HG03039 (cell line): ENCODE measurements around the gene KLF13.
A peak's percentile ranks its signal among the peaks of the same experiment; 100 is the strongest.

Experiments used
- ATAC-seq: cut with Tn5 transposase; IDR thresholded peaks from one replicate; pipeline ENCODE4 v1.9.1; 2021; ENCODE audit warnings: mild to moderate bottlenecking, moderate library complexity; ENCODE audit not compliant: unreplicated experiment

The KLF13 gene

DNA sequence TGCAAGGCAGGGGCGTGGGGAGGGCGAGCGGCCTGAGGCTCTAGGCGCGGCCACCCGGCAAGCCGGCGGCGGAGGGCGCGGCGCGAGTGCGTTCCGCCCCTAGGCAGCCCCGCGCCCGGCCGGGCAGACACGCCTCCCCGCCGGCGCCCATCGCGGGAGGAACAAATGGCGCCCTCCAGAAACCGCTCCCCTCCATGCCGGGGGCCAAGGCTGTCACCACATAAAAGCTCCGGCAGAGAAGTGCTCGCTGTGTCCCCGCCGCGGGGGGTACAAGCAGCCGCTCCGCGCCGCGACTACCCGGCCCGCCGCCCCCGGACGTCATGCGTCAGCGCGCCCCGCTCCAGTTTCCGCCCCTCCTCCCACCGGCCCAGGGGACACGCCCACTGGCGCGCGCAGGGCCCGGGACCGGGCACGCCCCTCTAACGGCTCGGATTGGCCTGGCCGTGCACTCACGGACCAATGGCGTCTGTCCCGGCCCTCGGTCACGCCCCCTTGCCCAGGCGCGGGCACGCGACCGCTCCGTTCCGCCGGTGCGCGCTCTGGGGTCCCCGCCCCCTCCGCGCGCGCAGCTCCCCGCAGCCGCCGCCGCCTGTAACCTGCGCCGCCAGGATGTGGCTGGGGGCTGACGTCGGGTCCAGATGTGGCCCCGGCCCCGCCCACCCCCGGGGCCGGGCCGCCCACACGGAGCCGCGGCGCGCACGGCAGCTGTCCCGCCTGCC, at the start of gene KLF13:
Gene KLF13 (plus strand): TSS at position 680 of the 719 bp plus-strand sequence. CDS start 378 bp downstream, outside the sequence.
- peak; percentile 52 for ATAC-seq

- ATAC-seq: no peak
These were observed 49.1 kb upstream of the KLF13 start for GRCh38 chr15:31277335-31278060.

DNA sequence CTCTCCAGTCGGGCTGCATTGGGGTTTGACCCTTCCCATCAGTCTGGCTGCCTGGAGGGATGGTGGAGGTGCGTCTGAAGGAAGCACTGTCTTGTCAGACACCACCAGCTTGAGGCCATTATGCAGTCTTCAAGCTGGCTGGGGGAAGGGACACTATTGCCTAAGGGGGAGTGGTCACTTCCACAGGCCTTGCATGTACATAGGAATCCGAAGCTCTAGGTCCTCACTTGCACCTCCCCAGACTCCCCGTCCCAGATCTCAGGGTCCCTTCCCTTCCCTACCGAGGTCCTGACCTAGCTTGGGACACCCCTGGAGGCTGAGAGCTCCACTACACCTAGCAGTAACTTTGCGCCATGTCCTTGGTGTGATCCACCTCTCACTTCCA, 48.6 kb upstream of the KLF13 start:
- no peak for ATAC-seq

GRCh38 chr15:31278544-31279220, 48.0 kb upstream of the KLF13 start:
- no peak for ATAC-seq

DNA sequence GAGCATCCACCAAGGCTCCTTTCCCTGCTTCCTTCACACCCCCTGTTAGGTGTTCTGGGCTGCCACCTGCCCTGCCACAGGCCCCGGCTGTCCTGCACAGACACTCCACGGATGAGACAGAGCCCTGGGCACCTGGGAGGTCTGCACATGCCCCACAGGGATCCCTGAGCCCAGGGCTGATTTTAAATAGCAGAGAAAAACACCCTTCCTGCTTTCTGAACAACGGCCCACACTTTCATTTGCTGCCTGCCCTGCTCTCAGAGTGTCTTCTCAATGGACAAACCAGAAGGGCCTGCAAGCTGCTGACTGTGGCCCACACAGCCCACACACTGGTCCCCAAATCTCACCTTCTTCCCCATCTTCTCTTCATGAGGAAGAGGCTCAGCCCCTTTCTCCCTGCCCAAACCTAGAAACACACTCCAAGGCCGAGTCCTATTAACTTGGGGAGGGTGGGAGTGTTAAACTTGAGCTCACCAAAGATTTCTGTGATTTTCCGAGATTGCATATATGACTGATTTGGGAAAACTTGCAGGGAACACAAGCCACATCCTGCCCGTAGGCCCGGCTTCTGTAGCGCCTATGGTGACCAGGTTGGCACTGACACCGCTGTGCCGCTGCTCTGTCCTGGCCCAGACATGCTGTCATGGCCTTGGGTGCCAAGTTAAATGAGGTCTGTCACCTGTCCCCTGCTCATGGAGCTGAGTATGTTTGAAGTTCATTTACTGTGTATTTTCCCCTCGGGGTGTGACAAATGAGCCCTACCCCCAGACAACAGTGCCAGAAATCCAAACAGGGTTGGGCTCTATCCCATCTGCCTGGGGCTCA, 47.2 kb upstream of the KLF13 start:
- no peak for ATAC-seq

GRCh38 chr15:31280046-31280830, 46.4 kb upstream of the KLF13 start:
- no peak for ATAC-seq

- no peak for ATAC-seq
These were observed 45.8 kb upstream of the KLF13 start for GRCh38 chr15:31280831-31281216.

- ATAC-seq: no peak
These were observed 43.6 kb upstream of the KLF13 start for GRCh38 chr15:31283043-31283442.

DNA sequence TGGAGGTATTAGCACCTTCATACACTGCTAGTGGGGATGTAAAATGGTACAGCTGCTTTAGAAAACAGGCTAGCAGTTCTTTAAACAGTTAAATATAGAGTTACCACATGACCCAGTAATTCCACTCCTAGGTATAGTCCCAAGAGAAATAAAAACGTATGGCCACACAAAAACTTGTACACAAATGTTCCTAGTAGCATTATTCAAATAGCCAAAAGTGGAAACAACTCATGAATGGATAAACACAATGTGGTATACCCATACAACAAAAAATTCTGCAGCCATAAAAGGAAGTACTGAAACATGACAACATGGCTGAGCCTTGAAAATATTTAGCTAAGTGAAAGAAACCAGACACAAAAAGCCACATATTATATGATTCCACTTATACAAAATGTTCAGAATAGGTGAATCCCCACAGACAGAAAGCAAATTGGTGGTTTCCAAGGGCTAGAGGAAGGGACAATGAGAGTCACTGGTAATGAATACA, 40.8 kb upstream of the KLF13 start:
- peak; percentile 40 for ATAC-seq

- ATAC-seq: no peak
These were observed 35.5 kb upstream of the KLF13 start for GRCh38 chr15:31291048-31291578.

- no peak for ATAC-seq
These were observed 34.1 kb upstream of the KLF13 start for GRCh38 chr15:31292391-31293015.

GRCh38 chr15:31293655-31294054, 33.0 kb upstream of the KLF13 start:
- no peak for ATAC-seq

DNA sequence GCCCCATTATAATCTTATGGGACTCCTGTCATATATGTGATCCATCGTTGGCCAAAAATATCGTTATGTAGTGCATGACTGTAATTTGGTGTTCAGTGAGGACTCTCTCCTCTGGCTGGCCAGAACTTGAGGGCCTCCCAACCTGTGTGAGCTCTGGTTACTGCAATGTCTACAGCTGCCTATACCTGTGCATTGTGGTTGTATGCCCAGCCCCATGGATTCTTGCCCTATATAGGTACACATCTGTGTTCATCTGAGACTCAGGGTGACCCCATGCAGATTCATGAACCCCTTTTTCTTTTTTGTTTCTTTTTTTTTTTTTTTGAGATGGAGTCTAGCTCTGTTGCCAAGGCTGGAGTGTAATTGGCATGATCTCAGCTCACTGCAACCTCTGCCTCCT, 32.6 kb upstream of the KLF13 start:
- no peak for ATAC-seq

DNA sequence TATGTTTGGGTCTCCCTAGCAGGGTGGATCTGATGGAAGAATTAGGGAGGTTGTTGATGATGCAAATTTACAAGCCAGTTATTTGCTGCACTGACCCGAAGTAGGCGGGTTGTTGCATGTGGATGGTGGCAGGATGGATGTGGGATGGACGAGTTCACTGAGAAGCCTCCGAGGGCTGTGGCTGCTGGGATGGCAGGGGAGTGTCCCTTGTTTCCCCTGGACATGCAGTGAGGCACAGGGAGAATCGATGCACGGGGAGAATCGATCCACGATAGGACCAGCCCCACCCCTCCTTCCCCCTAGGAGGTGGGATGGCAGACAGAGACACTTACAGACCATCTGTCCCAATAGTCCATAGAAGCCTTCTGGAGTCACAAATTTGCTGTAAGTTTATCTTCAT, 31.0 kb upstream of the KLF13 start:
- ATAC-seq: no peak

GRCh38 chr15:31296219-31296645, 30.4 kb upstream of the KLF13 start:
- no peak for ATAC-seq

- no peak for ATAC-seq
These were observed 29.7 kb upstream of the KLF13 start for GRCh38 chr15:31296646-31297574.

- no peak for ATAC-seq
These were observed 28.8 kb upstream of the KLF13 start for GRCh38 chr15:31297575-31298456.
